HG02763 (cell line): Measurements from ENCODE around the gene EME1.

Source experiments
- ATAC-seq: cut with Tn5 transposase; IDR thresholded peaks from one replicate; pipeline ENCODE4 v1.9.1; 2021; ENCODE audit warnings: mild to moderate bottlenecking, moderate library complexity; ENCODE audit not compliant: unreplicated experiment

Gene EME1

GRCh38 chr17:50361561-50362480 is 11.2 kb upstream of the EME1 start:
- ATAC-seq = no peak

DNA sequence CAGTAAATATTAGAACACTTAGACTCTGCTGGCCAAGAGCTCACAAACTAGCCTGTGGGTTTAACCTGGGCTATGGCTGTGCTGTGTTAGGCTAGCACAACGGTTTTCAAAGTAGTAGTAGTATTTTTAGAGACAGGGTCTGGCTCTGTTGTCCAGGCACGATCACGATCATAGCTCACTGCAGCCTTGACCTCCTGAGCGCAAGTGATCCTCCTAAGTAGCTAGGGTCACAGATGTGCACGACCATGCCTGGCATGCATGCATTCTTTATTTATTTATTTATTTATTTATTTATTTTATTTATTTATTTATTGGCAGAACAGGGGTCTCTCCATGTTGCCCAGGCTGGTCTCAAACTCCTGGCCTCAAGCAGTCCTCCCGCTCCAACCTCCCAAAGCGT is 10.4 kb upstream of the EME1 start:
- ATAC-seq = no peak

- no peak for ATAC-seq
Measured at GRCh38 chr17:50363217-50364060, 9.6 kb upstream of the EME1 start.

DNA sequence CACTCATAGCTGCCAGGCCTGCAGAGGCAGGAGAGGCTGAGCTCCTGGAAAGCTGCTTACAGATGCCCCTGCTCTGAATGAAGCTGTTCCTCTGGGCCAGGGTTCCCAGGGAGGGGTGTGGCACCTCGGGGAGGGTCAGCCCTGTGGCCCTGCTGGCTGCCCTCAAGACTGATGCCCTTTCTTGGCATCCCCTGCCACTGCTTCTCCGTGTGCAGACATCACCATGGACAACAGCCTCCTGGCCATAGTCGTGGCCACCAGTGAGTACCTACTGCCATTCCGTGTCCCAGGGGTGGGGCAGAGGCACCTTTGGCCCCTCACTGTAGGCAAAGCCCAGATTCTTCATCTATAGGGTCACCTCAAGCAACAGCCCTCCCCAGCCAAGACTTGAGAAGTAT is 9.0 kb upstream of the EME1 start:
- ATAC-seq = no peak

- no peak for ATAC-seq
Measured at GRCh38 chr17:50364715-50365114, 8.3 kb upstream of the EME1 start.

DNA sequence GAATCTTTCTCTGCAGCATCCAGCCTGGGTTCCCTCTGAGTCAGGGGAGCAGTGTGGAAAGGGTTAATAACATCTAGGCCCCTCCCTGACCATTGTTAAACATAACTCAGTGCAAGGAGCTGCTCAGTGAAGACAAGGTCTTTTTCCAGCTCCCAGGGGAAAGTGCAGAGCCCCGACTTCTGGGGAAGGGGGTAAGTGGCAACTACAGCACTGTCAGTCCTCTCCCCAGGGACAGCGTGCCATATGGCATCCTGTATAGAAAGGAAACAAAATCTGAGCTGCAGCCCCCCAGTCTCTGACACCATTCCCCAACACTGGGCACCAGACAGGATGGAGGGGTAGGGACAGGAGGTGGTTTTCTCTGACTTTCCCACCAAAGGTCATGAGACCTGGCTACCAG is 7.9 kb upstream of the EME1 start:
- no peak for ATAC-seq

DNA sequence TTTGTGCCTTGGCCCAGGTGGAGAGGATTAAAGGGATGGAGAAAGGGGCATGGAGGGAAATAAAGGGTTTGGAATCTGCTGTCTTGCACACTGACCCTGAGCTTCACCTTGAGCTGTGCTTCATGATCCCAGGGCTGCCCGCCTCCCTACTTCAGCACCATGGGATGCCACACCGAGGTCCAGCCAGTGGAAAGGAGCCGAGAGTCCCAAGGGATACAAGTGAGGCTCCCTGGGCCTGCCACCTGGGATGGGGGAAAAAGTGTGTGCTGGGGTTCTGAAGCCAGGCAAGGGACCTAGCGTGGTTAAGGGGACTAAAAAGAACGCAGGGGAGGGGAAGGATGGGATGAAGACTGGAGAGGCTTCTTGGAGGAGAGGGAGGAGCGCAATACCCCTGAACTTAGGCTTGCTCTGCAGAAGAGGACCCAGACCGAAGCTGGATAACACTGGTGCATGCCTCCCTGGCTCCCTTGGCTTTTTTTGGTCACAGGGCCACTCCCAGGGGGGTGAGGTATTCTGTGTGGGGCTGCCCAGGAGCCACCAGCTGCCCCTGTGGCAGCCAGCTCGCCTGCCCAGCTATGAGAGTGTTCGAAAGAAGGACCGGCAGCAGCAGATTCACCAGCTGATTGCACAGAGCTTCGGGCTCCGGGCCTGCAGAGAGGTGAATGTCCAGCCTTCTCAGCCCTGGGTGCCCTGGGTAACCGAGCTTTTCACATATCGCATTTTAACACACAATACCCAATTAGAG is 7.2 kb upstream of the EME1 start:
- ATAC-seq = no peak

- ATAC-seq = no peak
Measured at GRCh38 chr17:50367401-50367800, 5.6 kb upstream of the EME1 start.

GRCh38 chr17:50370052-50370451 is 3.0 kb upstream of the EME1 start:
- no peak for ATAC-seq

DNA sequence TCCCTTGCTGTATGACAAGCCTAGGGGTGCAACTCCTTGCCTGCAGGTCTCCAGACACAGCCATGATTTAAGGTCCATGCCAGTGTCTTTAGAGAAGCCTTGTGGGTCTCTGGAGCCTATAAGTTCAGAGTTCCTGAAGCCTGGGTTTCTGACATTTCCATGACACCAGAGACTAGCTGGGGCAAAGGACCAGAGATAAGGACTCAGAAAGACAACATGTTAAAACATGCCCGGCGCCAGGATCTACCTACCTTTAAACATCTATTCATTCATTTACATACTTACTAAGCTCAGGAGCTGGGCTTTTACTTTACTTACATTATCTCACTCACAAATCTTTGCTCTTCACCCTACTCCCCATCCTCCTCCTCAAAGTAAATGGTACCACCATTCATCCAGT is 1.5 kb upstream of the EME1 start:
- no peak for ATAC-seq

DNA sequence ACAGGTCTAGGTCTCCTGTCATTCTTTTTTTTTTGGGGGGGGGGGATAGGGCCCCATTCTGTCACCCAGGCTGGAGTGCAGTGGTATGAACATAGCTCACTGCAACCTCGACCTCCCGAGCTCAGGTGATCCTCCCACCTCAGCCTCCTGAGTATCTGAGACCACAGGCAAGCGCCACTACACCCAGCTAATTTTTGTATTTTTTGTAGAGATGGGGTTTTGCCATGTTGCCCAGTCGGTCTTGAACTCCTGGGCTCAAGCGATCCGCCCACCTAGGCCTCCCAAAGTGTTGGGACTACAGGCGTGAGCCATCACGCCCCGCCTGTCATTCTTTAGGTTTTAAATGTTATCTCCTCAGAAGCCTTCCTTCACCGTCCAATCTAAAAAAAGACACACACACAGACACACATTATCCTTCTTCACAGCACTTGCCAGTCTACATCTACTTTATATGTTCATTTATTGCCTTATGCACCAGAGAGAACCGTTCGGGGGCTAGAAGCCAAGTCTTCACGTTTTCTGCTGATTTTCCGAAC is 739 bp upstream of the EME1 start:
- ATAC-seq = no peak

GRCh38 chr17:50373705-50374104 is 676 bp downstream of the EME1 start:
- ATAC-seq = no peak

DNA sequence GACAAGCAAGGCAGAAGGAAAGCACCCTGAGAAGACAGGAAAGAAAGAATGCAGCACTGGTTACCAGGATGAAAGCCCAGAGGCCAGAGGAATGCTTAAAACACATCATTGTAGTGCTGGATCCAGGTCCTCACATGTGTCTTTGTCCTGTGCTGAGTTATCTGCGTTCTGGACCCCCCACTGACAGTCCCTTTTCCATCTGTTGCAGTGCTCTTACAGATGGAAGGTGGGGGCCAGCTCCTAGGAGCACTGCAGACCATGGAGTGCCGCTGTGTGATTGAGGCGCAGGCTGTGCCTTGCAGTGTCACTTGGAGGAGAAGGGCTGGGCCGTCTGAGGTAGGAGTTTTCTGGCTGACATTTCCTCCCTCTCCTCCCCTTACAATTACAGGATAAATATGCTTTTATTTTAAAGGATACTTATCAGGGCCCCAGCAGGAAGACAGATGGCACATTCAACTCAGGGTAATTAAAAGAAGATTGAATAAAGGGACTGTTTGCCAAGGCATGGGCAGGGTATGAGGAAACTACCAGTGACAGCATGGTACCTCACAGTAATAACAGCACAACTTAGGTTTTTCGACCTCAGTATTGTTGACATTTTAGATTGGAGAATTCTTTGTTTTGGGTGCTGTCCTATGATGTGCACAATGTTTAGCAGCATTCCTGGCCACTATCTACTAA is 3.0 kb downstream of the EME1 start:
- no peak for ATAC-seq

DNA sequence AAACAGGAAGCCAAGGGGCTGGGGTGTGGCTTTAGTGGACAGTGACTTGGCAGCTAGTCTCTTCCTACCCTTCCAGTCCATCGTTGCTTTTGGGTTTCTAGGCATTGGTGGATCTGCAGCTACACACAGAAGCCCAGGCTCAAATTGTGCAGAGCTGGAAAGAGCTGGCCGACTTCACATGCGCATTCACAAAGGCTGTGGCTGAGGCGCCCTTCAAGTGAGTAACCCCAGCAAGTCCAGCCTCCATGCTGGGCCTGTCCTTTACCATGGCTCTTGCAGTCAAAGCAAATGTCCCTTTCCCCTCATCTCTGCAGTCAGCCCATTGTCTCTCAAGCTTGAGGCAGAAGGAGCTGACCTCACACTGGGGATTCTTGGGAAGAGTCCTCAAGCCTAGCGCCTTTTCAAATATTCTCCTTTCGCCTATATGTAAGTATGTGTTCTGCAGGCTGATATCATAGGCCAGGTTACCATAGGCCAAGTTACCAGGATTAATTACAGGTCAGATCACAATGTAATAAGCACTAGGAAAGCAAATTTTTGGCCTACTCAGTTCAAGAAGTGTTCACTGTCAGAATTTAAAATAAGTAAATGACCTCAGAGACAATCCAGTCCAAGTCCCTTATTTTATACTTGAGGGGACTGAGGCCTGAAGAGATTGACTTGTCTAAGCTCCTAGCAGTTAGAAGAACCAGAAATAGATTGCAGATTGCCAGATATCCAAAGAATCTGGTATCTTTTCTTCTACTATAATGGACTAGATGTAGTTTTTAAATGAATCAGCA is 6.5 kb downstream of the EME1 start:
- ATAC-seq = no peak

DNA sequence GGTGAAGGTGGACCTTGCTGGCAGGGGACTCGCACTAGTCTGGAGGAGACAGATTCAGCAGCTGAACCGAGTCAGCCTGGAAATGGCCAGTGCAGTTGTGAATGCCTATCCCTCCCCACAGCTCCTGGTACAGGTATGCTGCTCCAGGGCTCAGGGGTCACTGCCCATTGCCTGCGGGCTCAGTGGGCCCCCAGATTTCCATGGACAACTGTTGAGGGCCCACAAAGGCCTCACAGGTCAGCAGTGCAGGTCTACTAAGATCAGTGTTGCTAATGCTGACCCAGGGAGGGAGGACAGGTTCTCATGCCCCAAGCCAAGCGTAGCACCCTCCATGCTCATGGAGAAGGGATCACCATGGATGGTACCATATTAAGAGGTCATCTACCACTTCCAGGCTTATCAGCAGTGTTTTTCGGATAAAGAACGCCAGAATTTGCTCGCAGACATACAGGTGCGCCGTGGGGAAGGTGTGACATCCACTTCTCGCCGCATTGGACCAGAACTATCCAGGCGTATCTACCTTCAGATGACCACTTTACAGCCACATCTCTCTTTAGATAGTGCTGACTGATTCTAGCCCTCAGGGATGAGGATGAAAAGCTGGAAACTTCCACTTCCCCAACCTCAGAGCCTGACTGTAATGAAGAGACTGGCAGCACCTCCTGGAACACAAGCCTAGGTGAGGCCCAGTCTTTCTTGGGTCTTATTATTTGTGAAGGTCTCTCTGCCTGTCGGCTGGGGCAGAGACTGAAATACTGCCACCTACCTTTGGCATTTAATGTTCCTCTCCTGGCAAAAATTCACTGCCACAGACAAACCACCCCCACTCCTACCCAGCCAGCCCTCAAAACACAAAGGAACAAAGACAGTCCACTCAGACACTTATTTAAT is 7.6 kb downstream of the EME1 start:
- ATAC-seq = no peak

- no peak for ATAC-seq
Measured at GRCh38 chr17:50381260-50381815, 8.3 kb downstream of the EME1 start.

- ATAC-seq = no peak
Measured at GRCh38 chr17:50381920-50382319, 8.9 kb downstream of the EME1 start.

- ATAC-seq = no peak
Measured at GRCh38 chr17:50382931-50383330, 9.9 kb downstream of the EME1 start.
